Measurements from ENCODE around the gene EFNA4. TPM values are rescaled to one million over a fixed set of nuclear protein-coding genes. Genes with fewer than 3 reads are reported as not detected.

Gene EFNA4
- total and polyA plus RNA-seq, 4 donors = 1.8 to 4.7 (median 3.3) TPM

GRCh38 chr1:155077758-155078445 lies 14.4 kb downstream of the EFNA4 start:
- Histone ChIP-seq H3K9ac (ENCODE audit: low read depth in 1 of 2, low read length in 2 of 2) (no peak overlapping the region), H3K4me1 (ENCODE audit: control insufficient read depth in 4 of 4, insufficient read depth in 4 of 4, low read length in 3 of 4) (peaks cover 16 to 39% (median 33%) of the 10 kb centered on the region in 4 donors), H3K27me3 (ENCODE audit: control insufficient read depth in 4 of 4, insufficient read depth in 4 of 4, low read length in 3 of 4) (peaks cover 0 to 11% (median 6%) of the 10 kb centered on the region in 4 donors), H3K36me3 (ENCODE audit: control insufficient read depth in 4 of 4, insufficient read depth in 3 of 4, low read depth in 1 of 4, low read length in 3 of 4) (no peaks in the 10 kb centered on the region), H3K4me3 (ENCODE audit: low read depth in 1 of 3, low read length in 3 of 3) (no peak overlapping the region), H3K27ac (ENCODE audit: low read depth in 1 of 2, low read length in 2 of 2) (no peak overlapping the region), H3K9me3 (ENCODE audit: control insufficient read depth in 4 of 4, low read length in 3 of 4) (no peaks in the 10 kb centered on the region)
- DNase-seq (ENCODE audit: low spot score) = no peak
- 68% methylated on average over 4 of the region's 4 CpGs for WGBS
- TF ChIP-seq YY1 (IDR thresholded peaks at IDR 0.05) = no peak
- no peak for TF ChIP-seq RXRA (IDR thresholded peaks at IDR 0.05)
- no peak for TF ChIP-seq ATF3 (IDR thresholded peaks at IDR 0.05)
- TF ChIP-seq HNF4A (conservative IDR thresholded peaks at IDR 0.05) = no peak
- TF ChIP-seq REST (IDR thresholded peaks at IDR 0.05) = no peak
- TF ChIP-seq CTCF (IDR thresholded peaks at IDR 0.05; ENCODE audit: low read depth, low read length, missing input control) = no peak
- TF ChIP-seq RAD21 (IDR thresholded peaks at IDR 0.05) = no peak

- peaks cover 0 to 18% (median 8%) of the 10 kb centered on the region in 4 donors for H3K27me3 ChIP-seq (ENCODE audit: control insufficient read depth in 4 of 4, insufficient read depth in 4 of 4, low read length in 3 of 4)
- H3K9ac ChIP-seq (ENCODE audit: low read depth in 1 of 2, low read length in 2 of 2) = no peak within 1 kb of the TSS
- H3K4me3 ChIP-seq (ENCODE audit: low read depth in 1 of 3, low read length in 3 of 3) = peak within 1 kb of the TSS in 1 of 3 donors; percentile 40
- WGBS = 2% methylated on average over 59 of the region's 59 CpGs
- TF ChIP-seq JUND (IDR thresholded peaks at IDR 0.05) (no peak), TAF1 (conservative IDR thresholded peaks at IDR 0.05) (no peak), ZBTB33 (IDR thresholded peaks at IDR 0.05) (no peak), HNF4G (IDR thresholded peaks at IDR 0.05) (no peak), SP1 (IDR thresholded peaks at IDR 0.05) (no peak), GABPA (IDR thresholded peaks at IDR 0.05 in 1 of 2, conservative IDR thresholded peaks at IDR 0.05 in 1 of 2) (no peak), EGR1 (IDR thresholded peaks at IDR 0.05; ENCODE audit: low read depth in 2 of 2) (no peak), CTCF (IDR thresholded peaks at IDR 0.05; ENCODE audit: low read depth, low read length, missing input control) (no peak)
- H3K4me1 ChIP-seq (ENCODE audit: control insufficient read depth in 4 of 4, insufficient read depth in 4 of 4, low read length in 3 of 4) = peaks cover 16 to 39% (median 33%) of the 10 kb centered on the region in 4 donors
- no peaks in the 10 kb centered on the region for H3K36me3 ChIP-seq (ENCODE audit: control insufficient read depth in 4 of 4, insufficient read depth in 3 of 4, low read depth in 1 of 4, low read length in 3 of 4)
- H3K9me3 ChIP-seq (ENCODE audit: control insufficient read depth in 4 of 4, low read length in 3 of 4) = no peaks in the 10 kb centered on the region
- H3K27ac ChIP-seq (ENCODE audit: low read depth in 1 of 2, low read length in 2 of 2) = no peak within 1 kb of the TSS
- peak; percentile 75 for DNase-seq (ENCODE audit: low spot score)
Measured at GRCh38 chr1:155078469-155079209, 15.1 kb downstream of the EFNA4 start, which contains the start of gene EFNA3. EFNA3 (plus strand) TSS chr1:155078837; CDS start chr1:155078942, 105 bp downstream.

Measured in liver (tissue), 9 donors.